Dedifferentiated amniotic fluid mesenchymal stem cell (primary cell): ENCODE results near the gene BCDIN3D.
"Not testable (repeated sequence)": the region's sequence is repeated elsewhere in the genome, so short reads cannot be mapped to it uniquely, and the experiment has no call there.

ENCODE experiments used
- DNase-seq: peaks from one replicate; pipeline ENCODE4 v3.0.0-alpha.2; 2016; ENCODE audit errors: extremely low spot score

Gene BCDIN3D, protein sequence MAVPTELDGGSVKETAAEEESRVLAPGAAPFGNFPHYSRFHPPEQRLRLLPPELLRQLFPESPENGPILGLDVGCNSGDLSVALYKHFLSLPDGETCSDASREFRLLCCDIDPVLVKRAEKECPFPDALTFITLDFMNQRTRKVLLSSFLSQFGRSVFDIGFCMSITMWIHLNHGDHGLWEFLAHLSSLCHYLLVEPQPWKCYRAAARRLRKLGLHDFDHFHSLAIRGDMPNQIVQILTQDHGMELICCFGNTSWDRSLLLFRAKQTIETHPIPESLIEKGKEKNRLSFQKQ

DNA sequence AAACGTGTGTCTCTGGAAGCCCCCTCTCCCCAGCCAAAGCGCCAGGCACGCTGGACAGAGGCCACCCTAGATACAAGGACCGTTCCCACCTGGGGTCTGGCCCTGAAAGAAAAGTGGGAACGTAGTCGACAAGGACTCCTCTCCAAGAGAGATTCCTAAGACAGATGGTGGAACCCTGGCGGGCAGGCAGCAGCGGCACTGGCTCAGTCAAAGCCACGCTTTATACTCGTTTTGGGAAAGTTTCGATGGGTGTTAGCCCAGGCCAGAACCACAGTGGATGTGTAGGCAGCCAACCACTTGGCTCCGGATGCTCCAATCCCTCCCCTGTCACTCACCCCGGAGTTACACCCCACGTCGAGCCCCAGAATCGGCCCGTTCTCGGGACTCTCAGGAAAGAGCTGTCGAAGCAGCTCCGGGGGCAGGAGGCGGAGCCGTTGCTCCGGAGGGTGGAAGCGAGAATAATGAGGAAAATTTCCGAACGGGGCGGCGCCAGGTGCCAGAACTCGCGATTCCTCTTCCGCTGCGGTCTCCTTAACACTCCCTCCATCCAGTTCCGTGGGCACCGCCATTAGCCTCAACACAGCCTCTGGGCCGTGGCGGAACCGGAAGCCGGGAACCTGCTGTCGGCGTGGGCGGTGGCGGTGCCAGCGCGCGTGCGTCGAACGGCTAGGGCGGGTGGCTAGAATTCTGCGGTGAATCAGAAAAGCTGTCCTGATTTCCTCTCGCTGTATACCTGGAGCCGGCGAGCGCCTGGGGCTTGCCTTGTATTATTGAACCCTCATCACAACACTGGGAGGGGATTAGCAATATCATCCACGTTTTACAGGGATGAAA, at the start of gene BCDIN3D:
Gene BCDIN3D, minus strand, starts transcription at position 588 of the 834 bp plus-strand sequence. Its CDS starts 19 bp downstream, at position 569.
- DNase-seq, result peak; percentile 90

DNA sequence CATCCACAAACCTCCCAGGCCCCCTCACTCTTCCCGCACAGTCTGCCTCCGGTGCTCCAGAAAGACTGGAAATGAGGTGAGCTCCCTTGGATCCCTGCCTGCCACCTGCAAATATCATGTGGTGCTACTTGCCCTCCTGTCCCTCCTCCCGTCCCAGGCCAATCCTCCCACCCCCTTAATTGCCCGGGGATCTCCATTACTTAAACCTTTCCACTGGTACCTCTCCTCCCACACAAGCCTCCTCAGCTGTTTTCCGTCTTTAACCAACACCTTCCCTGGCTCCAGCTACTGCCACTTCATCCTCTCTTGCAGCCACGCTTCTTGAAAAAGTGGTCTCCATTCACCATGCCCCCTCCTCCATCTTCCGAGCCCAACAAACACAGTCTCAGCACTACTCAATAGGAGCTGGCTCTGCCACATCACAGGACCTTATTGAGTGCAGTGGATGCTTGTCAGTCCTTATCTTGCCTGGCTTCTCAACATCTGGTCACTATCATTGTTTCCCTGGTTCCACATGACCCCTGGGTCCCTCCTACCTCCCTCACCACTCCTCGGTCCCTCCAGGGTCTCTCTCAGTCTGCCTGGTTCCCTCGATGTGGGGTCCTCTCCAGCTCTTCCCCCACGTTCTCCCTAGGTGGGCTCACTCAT, 49.3 kb upstream of the BCDIN3D start:
- DNase-seq, result no peak

DNA sequence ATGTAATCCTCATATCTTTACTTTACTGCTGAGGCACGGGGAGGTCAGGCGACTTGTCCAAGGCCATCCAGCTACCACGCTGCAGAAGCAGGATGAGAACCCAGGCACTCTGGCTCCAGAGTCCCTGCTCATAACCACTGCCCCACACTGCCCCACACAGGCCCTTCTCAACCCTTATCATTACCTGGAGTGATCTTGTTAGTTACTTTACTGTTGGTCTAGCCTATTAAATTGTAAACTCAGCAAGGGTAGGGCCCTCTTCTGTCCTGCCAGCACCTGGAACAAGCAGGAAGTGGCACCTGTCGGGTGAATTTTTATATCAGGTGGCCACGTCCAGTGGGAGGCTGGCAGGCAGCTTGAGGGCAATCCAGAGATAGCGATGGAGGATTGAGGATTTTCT, 48.6 kb upstream of the BCDIN3D start:
- DNase-seq, result no peak

DNA sequence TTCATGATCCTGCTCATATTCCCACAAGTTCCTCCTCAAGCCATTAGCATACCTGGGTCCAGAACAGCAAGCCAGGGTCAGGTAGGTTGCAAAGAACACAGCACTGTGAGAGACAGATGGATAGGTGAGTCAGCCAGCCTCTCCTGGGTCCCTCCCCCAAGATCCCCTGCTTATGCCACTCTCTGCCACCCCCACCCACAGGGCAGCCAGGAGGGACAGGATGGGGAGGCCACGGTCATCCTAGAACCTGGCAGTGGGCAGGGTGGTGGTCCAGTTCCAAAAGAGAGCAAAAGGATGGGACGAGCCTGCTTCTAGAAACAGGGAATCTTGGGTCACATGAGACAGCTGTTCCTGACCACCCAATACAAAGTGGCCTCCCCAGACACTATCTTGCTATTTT, 48.1 kb upstream of the BCDIN3D start:
- no peak for DNase-seq

DNA sequence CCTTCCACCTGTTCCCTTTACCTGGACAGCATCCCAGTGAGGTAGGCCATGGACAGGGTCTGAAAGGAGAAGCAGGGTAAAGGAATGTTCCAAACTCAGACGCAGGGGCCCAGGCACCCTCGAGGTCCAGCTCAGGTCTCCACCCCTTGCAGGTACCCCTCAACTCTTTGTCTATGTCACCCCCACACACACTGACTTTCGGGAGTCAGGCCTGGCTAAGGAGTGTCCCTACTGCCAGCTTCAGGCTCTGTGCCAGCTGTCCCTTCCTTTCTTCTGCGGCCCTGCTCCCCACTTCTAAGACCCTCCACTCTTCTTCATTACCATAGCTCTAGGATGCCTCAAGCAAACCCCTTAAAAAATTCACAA, 47.2 kb upstream of the BCDIN3D start:
- DNase-seq, result no peak

DNA sequence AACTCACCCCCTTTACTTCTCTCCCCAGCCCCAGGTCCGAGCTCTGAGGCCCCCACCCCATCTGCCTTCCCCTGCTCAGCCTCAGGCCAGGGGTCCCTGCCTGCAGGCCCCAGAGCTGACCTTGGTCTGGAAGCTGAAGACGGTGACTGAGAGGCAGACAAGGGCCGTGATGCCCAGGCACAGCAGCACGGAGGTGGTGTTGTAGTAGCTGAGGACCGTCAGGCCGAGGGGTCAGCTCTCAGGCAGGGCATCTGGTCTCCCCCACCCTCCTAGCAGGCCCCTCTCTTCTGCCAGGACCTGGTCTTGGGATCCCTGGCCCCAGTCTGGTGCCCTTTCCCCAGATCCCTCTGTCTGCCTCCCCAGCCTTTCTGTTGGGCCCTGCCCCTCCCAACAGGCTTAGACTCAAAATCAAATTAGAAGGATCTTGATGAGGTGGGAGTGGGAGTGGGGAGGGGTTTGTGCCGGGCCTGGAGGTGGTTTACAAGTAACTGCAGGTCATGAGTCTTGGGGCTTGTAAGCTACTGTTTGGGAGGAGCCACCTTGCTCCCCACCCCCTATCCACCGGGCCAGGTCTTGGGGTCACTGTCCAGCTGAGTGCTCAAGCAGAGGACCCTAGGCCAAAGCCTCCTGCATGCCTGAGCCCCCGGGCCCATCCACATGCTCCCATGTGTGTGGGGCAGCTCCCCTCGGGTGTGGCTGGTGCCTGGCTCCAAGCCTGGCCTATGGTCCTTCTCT, 46.6 kb upstream of the BCDIN3D start:
- no peak for DNase-seq

DNA sequence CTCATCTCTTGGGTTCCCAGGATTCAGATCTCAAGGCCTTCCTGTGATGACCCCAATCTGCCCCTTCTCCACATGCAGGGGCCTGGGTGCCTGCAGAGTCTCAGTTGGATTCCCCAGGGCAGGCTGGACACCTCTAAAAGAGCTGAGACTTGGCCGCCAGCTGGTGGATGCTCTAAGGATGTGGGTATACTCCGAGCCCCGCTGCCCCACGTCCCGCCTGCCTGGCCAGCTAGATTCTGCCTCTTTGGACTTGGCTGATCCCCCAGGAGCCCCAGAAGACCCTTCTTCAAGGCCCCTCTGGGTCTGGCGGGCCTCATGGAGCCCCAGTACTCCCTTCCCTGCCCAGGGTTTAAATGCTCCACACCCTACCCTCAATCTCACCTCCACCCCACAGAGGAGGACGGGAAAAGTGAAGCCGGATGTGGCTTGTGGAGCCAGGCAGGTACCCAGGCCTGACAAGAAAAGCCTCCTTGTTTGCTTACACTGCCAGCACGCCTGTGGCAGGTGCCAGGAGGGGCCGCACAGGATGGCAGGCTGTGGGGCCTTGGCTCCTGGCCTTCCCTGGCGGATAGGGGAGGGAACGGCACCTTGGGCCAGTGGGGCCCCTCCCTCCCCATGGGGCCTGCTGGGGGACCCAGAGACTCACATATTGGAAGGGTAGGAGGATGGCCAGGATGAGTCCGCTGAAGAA, 45.7 kb upstream of the BCDIN3D start:
- DNase-seq, result no peak

DNA sequence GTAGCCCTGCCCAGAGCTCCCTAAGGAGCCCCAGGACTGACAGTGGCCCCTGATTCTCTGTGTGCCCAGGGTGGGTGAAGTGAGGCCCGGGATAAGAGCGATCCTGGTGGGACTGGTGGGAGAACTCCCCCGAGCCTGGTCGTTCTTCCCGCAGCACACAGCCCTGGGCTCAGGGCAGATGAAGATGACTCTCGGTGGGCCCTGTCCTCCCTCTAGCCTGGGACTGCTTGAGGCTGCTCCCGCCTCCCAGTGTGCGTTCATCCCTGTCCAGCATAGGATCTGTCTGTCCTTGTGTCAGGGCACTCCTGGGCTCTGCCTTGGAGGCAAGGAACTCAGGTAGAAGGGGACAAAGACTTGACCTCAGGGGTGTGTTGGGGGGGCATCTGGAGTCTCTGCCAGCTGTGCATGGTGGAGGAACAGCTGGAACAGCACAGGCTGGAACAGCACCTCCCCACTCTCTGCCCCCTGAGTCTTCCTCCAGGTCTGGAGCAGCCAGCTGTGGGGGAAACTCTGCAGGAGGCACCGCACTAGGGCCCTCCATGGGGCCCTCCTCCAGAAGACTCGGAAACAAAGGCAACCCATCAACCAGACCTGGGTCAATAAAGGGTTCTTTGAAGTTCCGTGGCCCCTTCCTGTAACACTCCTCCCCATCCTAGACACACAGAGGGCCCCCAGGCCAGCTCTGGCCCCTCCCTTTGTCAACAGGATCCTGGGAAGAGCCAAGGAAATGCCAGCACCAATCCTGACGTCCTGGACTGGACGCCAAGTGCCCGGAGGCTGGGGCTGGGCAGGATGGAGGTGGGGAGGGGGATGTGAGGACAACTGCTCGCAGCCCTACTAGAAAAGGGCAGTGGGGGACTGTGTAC, 44.9 kb upstream of the BCDIN3D start:
- no peak for DNase-seq

DNA sequence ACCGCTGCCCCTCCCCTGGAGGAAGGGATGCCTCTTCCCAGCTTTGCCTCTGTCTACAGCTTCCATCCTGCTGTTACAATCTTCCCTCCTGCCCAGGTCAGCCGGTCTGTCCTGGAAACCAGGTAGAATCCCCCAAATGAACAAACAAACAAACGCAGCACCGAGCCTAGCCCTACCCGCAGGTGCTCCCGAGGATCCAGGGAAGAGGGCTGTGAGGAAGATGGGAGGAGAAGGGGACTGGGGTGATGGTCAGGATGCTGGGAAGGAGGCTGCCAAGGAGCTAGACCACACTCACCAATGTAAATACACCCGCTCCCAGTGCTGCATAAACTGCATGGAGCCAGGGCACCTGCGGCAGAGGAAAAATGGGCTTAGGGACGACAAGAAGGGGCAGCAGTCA, 44.2 kb upstream of the BCDIN3D start:
- no peak for DNase-seq

DNA sequence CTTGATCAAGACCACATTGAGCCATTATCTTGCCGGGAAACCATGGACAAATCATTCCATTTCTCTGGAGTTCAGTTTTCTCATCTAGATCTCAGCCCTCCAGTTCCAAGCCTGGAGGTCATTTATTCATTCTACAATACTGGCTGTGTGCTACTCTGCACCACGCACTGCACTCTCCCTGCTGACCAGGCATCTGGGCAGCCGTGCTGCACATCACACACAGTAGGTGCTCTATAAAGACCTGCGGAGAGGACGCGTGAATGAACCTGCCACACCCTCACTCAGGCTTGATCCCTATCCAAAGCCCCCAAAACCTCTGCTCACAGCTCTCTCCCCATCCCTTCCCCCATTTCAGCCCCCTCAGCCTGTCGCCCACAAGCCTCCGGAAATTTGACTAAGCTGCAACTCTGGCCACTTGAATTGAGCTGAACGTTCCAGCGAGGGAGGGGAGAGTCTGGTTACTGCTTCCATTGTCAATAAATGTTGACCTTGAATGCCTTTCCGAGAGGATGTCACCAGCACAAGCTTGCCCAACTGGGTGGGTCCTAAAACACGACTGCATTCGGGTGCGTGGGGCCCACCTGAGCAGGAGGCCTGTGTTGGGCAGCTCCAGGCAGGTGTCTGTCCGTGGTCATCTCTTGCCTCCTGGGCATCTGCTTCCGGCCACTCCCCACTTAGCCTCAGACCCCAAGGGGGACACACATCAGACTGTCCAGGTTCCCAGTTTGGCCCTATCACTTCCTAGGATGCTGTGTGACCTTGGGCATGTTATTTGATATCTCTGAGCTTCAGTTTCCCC, 43.0 kb upstream of the BCDIN3D start:
- DNase-seq, result no peak

DNA sequence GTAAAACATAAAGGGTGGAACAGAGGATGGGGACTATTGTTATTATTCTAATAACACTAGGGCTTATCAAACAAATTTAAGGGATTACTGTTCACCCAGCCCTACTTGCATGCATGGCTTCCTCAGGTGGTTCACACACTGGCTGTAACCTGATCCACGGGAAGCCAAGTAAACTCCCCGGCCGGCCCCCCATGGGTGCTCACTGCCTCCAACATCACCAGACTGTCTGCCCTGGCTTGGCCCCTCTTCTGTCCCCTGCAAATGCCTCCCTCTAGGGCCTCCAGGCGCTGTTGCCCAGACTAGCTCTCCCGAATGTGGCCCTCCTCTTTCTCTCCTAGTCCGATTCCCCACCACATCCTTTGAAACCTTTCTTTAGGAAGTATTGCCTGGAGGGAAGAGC, 42.2 kb upstream of the BCDIN3D start:
- no peak for DNase-seq

DNA sequence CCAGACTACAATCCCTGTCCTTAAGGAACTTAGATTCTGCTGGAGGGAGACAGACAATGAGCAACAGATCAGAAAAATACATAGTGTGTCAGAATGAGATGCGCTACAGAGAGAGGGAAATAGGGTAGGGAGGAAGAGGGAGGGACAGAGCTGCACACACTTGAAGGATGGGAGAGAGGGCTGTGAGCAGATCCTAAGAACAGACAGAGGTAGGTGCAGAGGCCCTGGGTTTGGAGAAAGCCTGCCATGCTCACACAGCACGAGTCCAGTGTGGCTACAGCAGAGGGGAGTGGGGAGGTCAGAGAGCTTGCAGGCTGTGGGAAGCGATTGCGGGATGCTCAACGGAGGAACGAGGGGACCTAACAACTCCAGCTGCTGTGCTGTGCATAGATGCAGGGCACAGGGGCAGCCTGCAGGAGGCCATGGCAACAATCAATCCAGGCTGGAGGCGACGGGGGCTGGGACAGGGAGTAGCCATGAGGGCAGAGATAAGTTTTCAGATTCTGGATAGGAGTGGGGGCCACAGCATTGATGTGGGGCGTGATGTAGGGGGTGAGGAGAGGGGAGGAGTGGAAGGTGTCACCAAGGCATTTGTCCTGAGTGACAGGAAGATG, 40.1 kb upstream of the BCDIN3D start:
- no peak for DNase-seq

DNA sequence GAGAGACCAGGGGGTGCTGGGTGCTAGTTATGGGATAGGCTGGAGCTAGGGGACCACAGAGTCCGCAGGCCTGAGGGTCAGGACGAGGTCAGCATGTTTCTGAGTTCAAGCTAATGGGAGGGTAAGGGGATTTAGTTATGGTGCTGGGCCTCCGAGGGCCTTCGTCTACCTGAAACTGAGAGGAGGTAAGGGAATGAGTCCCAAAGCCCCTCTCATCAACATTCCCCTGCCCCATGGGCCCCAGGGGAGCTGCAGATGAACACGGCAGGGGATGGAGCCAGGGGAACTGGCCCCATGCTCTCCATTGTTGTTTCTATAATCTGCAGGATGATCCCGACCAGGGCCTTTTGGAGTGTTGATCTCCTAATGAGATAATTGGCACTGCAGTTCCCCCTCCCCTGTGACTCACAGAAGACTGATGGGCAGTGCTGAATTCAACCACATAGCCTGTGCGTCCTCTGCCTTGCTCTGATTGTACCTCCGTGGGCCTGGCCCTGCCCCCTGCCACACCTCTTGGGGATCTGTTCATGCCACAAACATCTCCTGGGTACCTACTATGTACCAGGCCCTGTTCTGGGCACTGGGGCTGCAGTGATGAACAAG, 39.4 kb upstream of the BCDIN3D start:
- DNase-seq, result no peak

DNA sequence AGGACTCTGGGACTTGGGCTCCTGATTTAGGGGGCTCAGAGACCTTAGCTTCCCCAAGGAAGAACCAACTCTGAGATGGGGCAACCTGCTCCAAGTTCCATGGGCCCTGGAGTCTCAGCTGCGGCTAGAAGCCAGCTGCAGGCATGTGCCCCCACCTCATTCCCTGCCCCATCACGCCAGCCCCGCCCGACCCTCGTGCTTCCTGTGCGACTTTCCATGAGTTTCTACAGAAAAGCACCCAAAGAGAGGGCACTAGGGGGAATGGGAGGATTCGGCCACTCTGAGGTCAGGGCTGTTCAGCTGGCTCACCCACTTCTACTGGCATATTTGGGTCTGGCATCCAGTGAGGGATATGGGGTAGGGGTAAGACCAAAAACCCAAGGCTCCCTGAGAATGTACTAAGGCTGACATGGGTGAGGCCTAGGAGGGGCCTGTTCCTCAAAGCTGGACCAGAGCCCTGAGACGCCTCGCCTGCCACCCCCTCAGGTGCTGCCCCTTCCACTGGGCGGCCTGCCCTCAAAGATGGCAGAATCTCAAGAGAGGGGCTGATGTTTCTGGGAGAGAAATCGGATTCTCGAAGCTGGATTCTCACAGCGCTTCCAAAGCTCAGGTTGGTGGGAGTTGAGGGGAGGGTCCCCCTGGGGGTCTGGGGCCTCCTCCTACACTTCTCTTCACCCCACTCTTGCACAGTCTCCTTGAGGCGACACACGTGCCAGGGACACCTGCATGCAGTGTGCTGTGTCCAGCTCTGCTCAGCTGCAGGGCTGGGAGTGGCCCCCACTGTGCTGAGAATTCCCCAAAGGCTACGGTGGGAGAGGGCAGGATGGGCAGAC, 38.7 kb upstream of the BCDIN3D start:
- no peak for DNase-seq

DNA sequence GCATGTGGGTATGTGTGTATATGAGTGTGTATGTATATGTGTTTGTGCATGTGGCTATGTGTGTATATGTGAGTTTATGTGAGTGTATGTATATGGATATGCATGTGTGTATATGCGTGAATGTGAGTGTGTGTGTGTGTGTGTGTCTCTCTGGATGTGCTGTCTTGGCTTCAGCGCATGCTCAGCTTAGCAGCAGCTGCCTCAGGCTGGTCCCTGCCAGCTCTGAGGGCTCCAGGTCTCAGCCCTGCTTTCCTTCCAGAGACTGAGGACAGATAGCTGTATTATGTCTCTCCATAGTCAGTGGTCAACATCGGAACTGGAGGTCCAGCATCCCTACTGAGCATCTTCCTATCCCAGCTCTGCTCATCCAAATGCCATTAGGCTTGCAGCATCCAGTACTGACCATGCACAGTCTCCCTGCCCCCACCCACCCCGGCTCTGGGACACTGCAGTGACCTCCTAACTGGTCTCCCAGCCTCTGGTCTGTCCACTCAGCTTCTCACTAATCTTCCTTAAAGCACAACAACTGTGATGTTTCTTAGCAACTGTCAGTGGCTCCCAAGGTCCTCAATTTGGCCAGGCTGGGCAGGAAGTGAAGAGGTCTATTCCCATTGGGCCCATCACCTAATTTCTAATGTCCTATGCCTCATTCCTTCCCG, 38.0 kb upstream of the BCDIN3D start:
- DNase-seq, result no peak

DNA sequence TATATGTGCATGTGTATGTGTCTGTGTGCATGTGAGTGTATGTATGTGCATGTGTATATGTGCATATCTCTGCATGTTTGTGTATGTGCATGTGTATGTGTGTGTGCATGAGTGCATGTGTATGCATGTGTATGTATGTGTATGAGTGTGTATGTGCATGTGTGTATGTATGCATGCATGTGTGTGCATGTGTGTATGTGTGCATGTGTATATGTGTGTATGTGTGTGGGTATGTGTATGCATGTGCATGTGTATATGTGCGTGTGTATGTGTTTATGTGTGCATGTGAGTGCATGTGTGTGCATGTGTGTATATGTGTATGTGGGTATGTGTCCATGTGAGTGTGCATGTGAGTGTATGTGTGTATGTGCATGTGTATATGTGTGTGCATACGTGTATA, 36.2 kb upstream of the BCDIN3D start:
- not testable (repeated sequence) for DNase-seq

DNA sequence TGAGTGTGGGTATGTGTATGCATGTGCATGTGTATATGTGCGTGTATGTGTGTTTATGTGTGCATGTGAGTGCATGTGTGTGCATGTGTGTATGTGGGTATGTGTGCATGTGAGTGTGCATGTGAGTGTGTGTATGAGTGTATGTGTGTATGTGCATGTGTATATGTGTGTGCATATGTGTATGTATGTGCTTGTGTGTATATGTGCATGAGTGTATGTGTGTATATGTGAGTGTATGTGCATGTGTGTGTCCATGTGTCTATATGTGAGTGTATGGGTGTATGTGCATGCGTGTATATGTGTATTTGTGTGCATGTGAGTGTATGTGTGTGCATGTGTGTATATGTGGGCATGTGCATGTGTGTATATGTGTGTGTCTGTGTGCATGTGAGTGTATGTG, 35.1 kb upstream of the BCDIN3D start:
- DNase-seq, result no peak
